ENCODE measurements around the gene ANAPC13. TPM values are rescaled to one million over a fixed set of nuclear protein-coding genes. Genes with fewer than 3 reads are reported as not detected.

The ANAPC13 gene
- total and polyA plus RNA-seq, 2 of the 4 experiments (the other 2 are of a cell fraction): 43.4 to 62.9 TPM

GRCh38 chr3:134477938-134478337, 7.8 kb downstream of the ANAPC13 start:
- Histone ChIP-seq H4K8ac (ENCODE audit: low read depth in 2 of 2, low read length in 2 of 2) (peak overlapping the region in 1 of 2 experiments; percentile 13; a peak in 2 of 4 replicates), H2AK5ac (ENCODE audit: low read depth, low read length) (peak overlapping the region; percentile 36; the same call in 1 of the 2 replicates), H4K20me1 (ENCODE audit: insufficient read depth, low read length) (no peaks in the 10 kb centered on the region), H3K4ac (ENCODE audit: low read depth, low read length) (peak overlapping the region; percentile 67; the same call in 1 of the 2 replicates), H3K79me1 (ENCODE audit: low read depth in 1 of 2, low read length in 2 of 2) (peaks cover 31 to 64% of the 10 kb centered on the region in 2 experiments), H2BK20ac (ENCODE audit: low read depth, low read length) (peak overlapping the region; percentile 57; the same call in 1 of the 2 replicates), H3K14ac (replicated peaks; ENCODE audit: low read depth, low read length) (peak overlapping the region; percentile 79), H3K36me3 (ENCODE audit: control insufficient read depth, insufficient read depth, low read length) (peaks cover 19% of the 10 kb centered on the region), H3K9me1 (ENCODE audit: insufficient read depth, low read length) (peaks cover 23% of the 10 kb centered on the region), H4K5ac (ENCODE audit: low read depth, low read length) (peak overlapping the region; percentile 69; the same call in 1 of the 2 replicates), H3K27ac (ENCODE audit: insufficient read depth, low read length) (peak overlapping the region; percentile 23; the same call in 1 of the 2 replicates), H3K56ac (ENCODE audit: extremely low read depth, insufficient read depth, low read length) (no peak overlapping the region), H3K4me2 (ENCODE audit: low read depth, low read length) (peak overlapping the region; percentile 24; the same call in 1 of the 2 replicates), H2BK15ac (ENCODE audit: low read depth, low read length) (peak overlapping the region; percentile 50; the same call in 2 of the 3 replicates), H3K27me3 (ENCODE audit: control insufficient read depth, insufficient read depth, low read length) (no peaks in the 10 kb centered on the region), H3K18ac (ENCODE audit: low read depth, low read length) (peak overlapping the region; percentile 71; the same call in 1 of the 2 replicates), H4K91ac (ENCODE audit: insufficient read depth, low read depth, low read length) (peak overlapping the region; percentile 62; the same call in 1 of the 2 replicates), H2BK120ac (ENCODE audit: low read depth, low read length) (peak overlapping the region; percentile 75), H3K4me3 (ENCODE audit: insufficient read depth, low read depth, low read length) (no peak overlapping the region), H3K4me1 (ENCODE audit: control insufficient read depth, insufficient read depth, low read length) (peaks cover 25% of the 10 kb centered on the region), H2AFZ (replicated peaks; ENCODE audit: low read length, poor library complexity) (no peak overlapping the region), H3K9me3 (ENCODE audit: control insufficient read depth, insufficient read depth, low read length) (no peaks in the 10 kb centered on the region), H2BK5ac (ENCODE audit: low read depth, low read length, poor library complexity, severe bottlenecking) (peak overlapping the region; percentile 72), H3K9ac (ENCODE audit: low read depth, low read length) (no peak overlapping the region), H2AK9ac (replicated peaks; ENCODE audit: low read depth, low read length, poor library complexity) (no peak overlapping the region), H3K23ac (ENCODE audit: low read depth, low read length) (no peak overlapping the region; the same call in 1 of the 2 replicates)
- DNase-seq (no peak), ATAC-seq (ENCODE audit: low read depth) (peak; percentile 34)
- in situ Hi-C loops (cut with MboI; ENCODE audit: low sequenced_read_pairs) (loop anchor here (25.0 kb wide), 1 partner anchor 666 kb away; the partner anchor contains the start of gene SRPRB), dilution Hi-C loops (cut with HindIII; ENCODE audit: low sequenced_read_pairs, unreplicated experiment) (no loop called here), intact Hi-C loops (cut with micrococcal nuclease) (no loop called here)
- ChIA-PET CTCF (interaction anchor here (0.5 to 3.0 kb wide), 4 partner anchors 112 to 265 kb away, joined by 3 to 8 read pairs (median 4); no protein-coding TSS in a partner anchor), POLR2A (ENCODE audit: unreplicated experiment) (no interaction called here)
- WGBS, 2 experiments (ENCODE audit: extremely low coverage in 2 of 2, insufficient read length in 1 of 2): no CpG with 5 or more reads among the region's 2 CpGs
- BruUV-seq (replicated peaks): TSS peak; percentile 95
- no peak for TF ChIP-seq MXI1 (IDR thresholded peaks at IDR 0.05; ENCODE audit: borderline replicate concordance, low read depth, low read length)
- TF ChIP-seq BHLHE40 (IDR thresholded peaks at IDR 0.05; ENCODE audit: low read depth, low read length): no peak
- TF ChIP-seq POLR2A (IDR thresholded peaks at IDR 0.05; ENCODE audit: low read depth, low read length): no peak
- TF ChIP-seq CEBPB (IDR thresholded peaks at IDR 0.05; ENCODE audit: low read depth, low read length): no peak
- TF ChIP-seq, protein P1, sequence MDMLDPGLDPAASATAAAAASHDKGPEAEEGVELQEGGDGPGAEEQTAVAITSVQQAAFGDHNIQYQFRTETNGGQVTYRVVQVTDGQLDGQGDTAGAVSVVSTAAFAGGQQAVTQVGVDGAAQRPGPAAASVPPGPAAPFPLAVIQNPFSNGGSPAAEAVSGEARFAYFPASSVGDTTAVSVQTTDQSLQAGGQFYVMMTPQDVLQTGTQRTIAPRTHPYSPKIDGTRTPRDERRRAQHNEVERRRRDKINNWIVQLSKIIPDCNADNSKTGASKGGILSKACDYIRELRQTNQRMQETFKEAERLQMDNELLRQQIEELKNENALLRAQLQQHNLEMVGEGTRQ (IDR thresholded peaks at IDR 0.05; ENCODE audit: low read depth, low read length): no peak
- no peak for TF ChIP-seq RAD21 (IDR thresholded peaks at IDR 0.05; ENCODE audit: low read length)

All from IMR-90 (cell line).